GM10266 (cell line): Measurements from ENCODE around the gene MECR.

Experiments
- DNase-seq: peaks from one replicate; pipeline ENCODE4 v3.0.0; 2012; ENCODE audit errors: extremely low spot score
- CTCF ChIP-seq: IDR thresholded peaks from 2 replicates; pipeline ENCODE4 v1.5.1; 2012; ENCODE audit warnings: mild to moderate bottlenecking, low read depth; ENCODE audit not compliant: control insufficient read depth, insufficient read depth; ENCODE audit errors: missing control alignments

Gene MECR

GRCh38 chr1:29247571-29248273, 17.0 kb upstream of the MECR start:
- no peak for DNase-seq
- no peak for TF ChIP-seq CTCF

- no peak for DNase-seq
- no peak for TF ChIP-seq CTCF
Measured at GRCh38 chr1:29247044-29247443, 16.3 kb upstream of the MECR start.

GRCh38 chr1:29245876-29246275, 15.1 kb upstream of the MECR start:
- TF ChIP-seq CTCF, result peak; percentile 24
- no peak for DNase-seq

- DNase-seq, result no peak
- no peak for TF ChIP-seq CTCF
Measured at GRCh38 chr1:29245261-29245660, 14.5 kb upstream of the MECR start.

- TF ChIP-seq CTCF, result no peak
- DNase-seq, result no peak
Measured at GRCh38 chr1:29243871-29244200, 13.1 kb upstream of the MECR start.

GRCh38 chr1:29243023-29243870, 12.5 kb upstream of the MECR start:
- TF ChIP-seq CTCF, result no peak
- DNase-seq, result no peak

- TF ChIP-seq CTCF, result no peak
- no peak for DNase-seq
Measured at GRCh38 chr1:29240986-29241385, 10.3 kb upstream of the MECR start.
